ENCODE data around the gene DEF6.

DNA sequence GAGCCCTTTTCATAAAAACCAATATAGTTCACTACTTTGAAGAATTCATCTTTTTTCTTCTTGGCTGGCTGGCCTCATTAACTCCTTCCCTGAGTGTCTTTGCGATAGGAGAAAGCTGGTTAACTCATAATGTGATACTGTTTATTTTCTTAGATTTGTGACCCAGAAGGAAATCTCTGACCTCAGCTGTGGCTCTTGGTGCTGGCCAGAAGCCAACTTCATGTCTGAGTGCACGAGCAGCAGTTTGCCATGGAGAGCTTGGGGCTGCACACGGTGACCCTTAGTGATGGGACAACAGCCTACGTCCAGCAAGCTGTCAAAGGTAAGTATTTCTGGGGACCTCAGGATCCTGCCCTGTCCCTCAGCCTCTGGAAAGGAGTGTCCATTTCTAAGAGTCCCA is 16.7 kb upstream of the DEF6 start:
- TF ChIP-seq, protein P1, sequence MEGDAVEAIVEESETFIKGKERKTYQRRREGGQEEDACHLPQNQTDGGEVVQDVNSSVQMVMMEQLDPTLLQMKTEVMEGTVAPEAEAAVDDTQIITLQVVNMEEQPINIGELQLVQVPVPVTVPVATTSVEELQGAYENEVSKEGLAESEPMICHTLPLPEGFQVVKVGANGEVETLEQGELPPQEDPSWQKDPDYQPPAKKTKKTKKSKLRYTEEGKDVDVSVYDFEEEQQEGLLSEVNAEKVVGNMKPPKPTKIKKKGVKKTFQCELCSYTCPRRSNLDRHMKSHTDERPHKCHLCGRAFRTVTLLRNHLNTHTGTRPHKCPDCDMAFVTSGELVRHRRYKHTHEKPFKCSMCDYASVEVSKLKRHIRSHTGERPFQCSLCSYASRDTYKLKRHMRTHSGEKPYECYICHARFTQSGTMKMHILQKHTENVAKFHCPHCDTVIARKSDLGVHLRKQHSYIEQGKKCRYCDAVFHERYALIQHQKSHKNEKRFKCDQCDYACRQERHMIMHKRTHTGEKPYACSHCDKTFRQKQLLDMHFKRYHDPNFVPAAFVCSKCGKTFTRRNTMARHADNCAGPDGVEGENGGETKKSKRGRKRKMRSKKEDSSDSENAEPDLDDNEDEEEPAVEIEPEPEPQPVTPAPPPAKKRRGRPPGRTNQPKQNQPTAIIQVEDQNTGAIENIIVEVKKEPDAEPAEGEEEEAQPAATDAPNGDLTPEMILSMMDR (conservative IDR thresholded peaks at IDR 0.05; ENCODE audit: low read depth, low read length), result no peak
- TF ChIP-seq EZH2 (IDR thresholded peaks at IDR 0.05; ENCODE audit: low read length, unreplicated experiment), result no peak

All from PC-3 (cell line).